Sigmoid colon (tissue), 4 donors: Measurements from ENCODE around the gene XPO1.

Experiments
- POLR2AphosphoS5 ChIP-seq, 4 donors: sonication (generic); formaldehyde crosslinking; IDR thresholded peaks; one replicate each; pipeline ENCODE4 v1.6.1; 2017; ENCODE audit warnings: antibody characterized with exemption in 4 of 4
- TF ChIP-seq, protein P1 (sequence below), 4 experiments: fragments of 450-650 bp in 3 of 4; fragments of 200-600 bp in 1 of 4; IDR thresholded peaks; one replicate each; pipeline ENCODE4 v1.5.1; 2016 to 2019; ENCODE audit warnings: antibody characterized with exemption in 4 of 4, mild to moderate bottlenecking in 3 of 4, moderate library complexity in 2 of 4

DNA sequence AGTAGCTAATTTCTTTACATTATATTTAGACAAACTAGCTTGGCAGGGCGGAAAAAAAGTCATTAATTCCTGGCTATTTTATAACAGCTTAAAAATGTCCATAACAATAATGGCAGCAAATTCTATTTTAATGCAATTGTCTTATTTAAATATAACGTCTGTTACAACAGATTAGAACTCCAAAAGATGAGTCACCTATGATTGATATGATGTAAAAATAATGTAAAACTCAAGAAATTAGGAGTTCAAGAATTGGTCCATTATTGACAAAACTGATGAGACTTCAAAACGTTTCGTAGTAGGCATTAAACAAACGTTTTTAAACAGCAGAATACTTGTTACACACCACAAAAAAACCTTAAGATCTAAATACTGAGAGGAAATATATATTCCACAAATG lies 2.7 kb downstream of the XPO1 start:
- TF ChIP-seq, protein P1, sequence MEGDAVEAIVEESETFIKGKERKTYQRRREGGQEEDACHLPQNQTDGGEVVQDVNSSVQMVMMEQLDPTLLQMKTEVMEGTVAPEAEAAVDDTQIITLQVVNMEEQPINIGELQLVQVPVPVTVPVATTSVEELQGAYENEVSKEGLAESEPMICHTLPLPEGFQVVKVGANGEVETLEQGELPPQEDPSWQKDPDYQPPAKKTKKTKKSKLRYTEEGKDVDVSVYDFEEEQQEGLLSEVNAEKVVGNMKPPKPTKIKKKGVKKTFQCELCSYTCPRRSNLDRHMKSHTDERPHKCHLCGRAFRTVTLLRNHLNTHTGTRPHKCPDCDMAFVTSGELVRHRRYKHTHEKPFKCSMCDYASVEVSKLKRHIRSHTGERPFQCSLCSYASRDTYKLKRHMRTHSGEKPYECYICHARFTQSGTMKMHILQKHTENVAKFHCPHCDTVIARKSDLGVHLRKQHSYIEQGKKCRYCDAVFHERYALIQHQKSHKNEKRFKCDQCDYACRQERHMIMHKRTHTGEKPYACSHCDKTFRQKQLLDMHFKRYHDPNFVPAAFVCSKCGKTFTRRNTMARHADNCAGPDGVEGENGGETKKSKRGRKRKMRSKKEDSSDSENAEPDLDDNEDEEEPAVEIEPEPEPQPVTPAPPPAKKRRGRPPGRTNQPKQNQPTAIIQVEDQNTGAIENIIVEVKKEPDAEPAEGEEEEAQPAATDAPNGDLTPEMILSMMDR (IDR thresholded peaks at IDR 0.05) = no peak
- no peak for TF ChIP-seq POLR2AphosphoS5 (IDR thresholded peaks at IDR 0.05)
